SK-N-MC (cell line): ENCODE measurements around the gene PARP6.

ENCODE experiments used
- EZH2 ChIP-seq: fragments of 200-600 bp; sonication (generic); IDR thresholded peaks from one replicate; pipeline ENCODE4 v1.6.1; 2017; ENCODE audit warnings: antibody characterized with exemption
- FOXP2 ChIP-seq: optimal IDR thresholded peaks from 2 replicates; pipeline ENCODE3; 2011; ENCODE audit warnings: mild to moderate bottlenecking, moderate library complexity; ENCODE audit not compliant: insufficient read depth; ENCODE audit errors: extremely low read length, control extremely low read depth
- POLR2AphosphoS5 ChIP-seq: IDR thresholded peaks from 2 replicates; pipeline ENCODE4 v1.6.1; 2012; ENCODE audit warnings: mild to moderate bottlenecking, low read depth, low read length, borderline replicate concordance

GRCh38 chr15:72271221-72271620 lies 1.1 kb downstream of the PARP6 start:
- TF ChIP-seq POLR2AphosphoS5 (no peak), EZH2 (no peak), FOXP2 (no peak)
